H1 (cell line): Measurements from ENCODE around the gene KIF4A. TPM values are rescaled to one million over a fixed set of nuclear protein-coding genes. Genes with fewer than 3 reads are reported as not detected.

Experiments used
- CTCF ChIA-PET: fragments of 300-600 bp; sonication (Branson Sonifier 250); formaldehyde crosslinking; loops from one replicate; lab custom pipeline; 2021; ENCODE audit not compliant: partially characterized antibody; lab: Charles Lee
- POLR2A ChIA-PET: fragments of 300-600 bp; sonication (Branson Sonifier 250); formaldehyde crosslinking; loops from one replicate; lab custom pipeline; 2021; ENCODE audit warnings: inconsistent platforms; ENCODE audit not compliant: partially characterized antibody; lab: Charles Lee
- DNase-seq, 2 experiments: peaks; one replicate each; pipeline versions ENCODE4 v3.0.0 to v3.0.0-alpha.2; 2010 to 2022; ENCODE audit warnings: low spot score in 2 of 2, low read depth in 1 of 2, mixed read lengths in 1 of 2
- FAIRE-seq: peaks from 2 replicates; lab custom pipeline; 2011; peaks lifted over from hg19 to GRCh38; lab: Jason Lieb, UNC
- H2AFZ ChIP-seq: 2 replicates; pipeline ENCODE4 v1.8.1; 2012; ENCODE audit warnings: low read length, inconsistent platforms
- H2AK5ac ChIP-seq: 2 replicates; pipeline ENCODE4 v1.6.1; 2013; ENCODE audit warnings: low read depth, low read length
- H2BK120ac ChIP-seq: replicated peaks from 2 replicates; pipeline ENCODE3; 2013; ENCODE audit warnings: low read depth, low read length, inconsistent platforms
- H2BK12ac ChIP-seq: 2 replicates; pipeline ENCODE4 v1.6.1; 2013; ENCODE audit warnings: low read depth, low read length
- H2BK15ac ChIP-seq: 2 replicates; pipeline ENCODE4 v1.6.1; 2013; ENCODE audit warnings: low read length
- H2BK20ac ChIP-seq: 2 replicates; pipeline ENCODE4 v1.6.1; 2013; ENCODE audit warnings: low read length
- H2BK5ac ChIP-seq: 2 replicates; pipeline ENCODE4 v1.6.1; 2013; ENCODE audit warnings: low read depth, low read length
- H3K14ac ChIP-seq: 2 replicates; pipeline ENCODE4 v1.6.1; 2013; ENCODE audit warnings: inconsistent platforms; ENCODE audit not compliant: insufficient read length
- H3K18ac ChIP-seq: 2 replicates; pipeline ENCODE4 v1.6.1; 2013; ENCODE audit warnings: low read length; ENCODE audit errors: extremely low read depth
- H3K23ac ChIP-seq: 2 replicates; pipeline ENCODE4 v1.6.1; 2013; ENCODE audit warnings: inconsistent platforms; ENCODE audit not compliant: insufficient read length
- H3K23me2 ChIP-seq: 2 replicates; pipeline ENCODE4 v1.6.1; 2013; ENCODE audit warnings: low read depth, low read length
- H3K27ac ChIP-seq: 2 replicates; pipeline ENCODE4 v1.6.1; 2011; ENCODE audit warnings: low read depth, low read length, inconsistent platforms
- H3K27me3 ChIP-seq, 4 experiments: replicated peaks in 1 of 4; 1 replicate in 1 of 4; 2 replicates in 3 of 4; pipeline versions ENCODE4 v1.6.1 to v1.8.1; 2011 to 2013; ENCODE audit warnings: low read length in 3 of 4, mild to moderate bottlenecking in 3 of 4, inconsistent platforms in 2 of 4, mixed read lengths in 2 of 4, moderate library complexity in 1 of 4; ENCODE audit not compliant: control insufficient read depth in 3 of 4, insufficient read depth in 3 of 4; ENCODE audit errors: extremely low read depth in 1 of 4
- H3K36me3 ChIP-seq, 4 experiments: 2 replicates each; pipeline versions ENCODE4 v1.6.1 to v1.8.1; 2011 to 2013; ENCODE audit warnings: mild to moderate bottlenecking in 4 of 4, low read length in 3 of 4, moderate library complexity in 2 of 4, control low read depth in 1 of 4, inconsistent platforms in 1 of 4; ENCODE audit not compliant: insufficient read depth in 4 of 4, control insufficient read depth in 2 of 4
- H3K4ac ChIP-seq: replicated peaks from 2 replicates; pipeline ENCODE3; 2013; ENCODE audit warnings: low read length, low read depth, mixed read lengths, inconsistent platforms; ENCODE audit not compliant: insufficient read length
- H3K4me1 ChIP-seq, 4 experiments: replicated peaks in 1 of 4; 1 replicate in 1 of 4; 2 replicates in 3 of 4; pipeline versions ENCODE4 v1.6.1 to v1.8.1; 2011 to 2013; ENCODE audit warnings: low read length in 3 of 4, inconsistent platforms in 2 of 4, mixed read lengths in 1 of 4; ENCODE audit not compliant: insufficient read depth in 4 of 4, control insufficient read depth in 3 of 4
- H3K4me2 ChIP-seq, 2 experiments: 2 replicates each; pipeline versions ENCODE4 v1.6.1 to v1.8.1; 2011 to 2013; ENCODE audit warnings: low read depth in 2 of 2, low read length in 2 of 2, control low read depth in 1 of 2, inconsistent platforms in 1 of 2, mild to moderate bottlenecking in 1 of 2; ENCODE audit not compliant: insufficient read depth in 1 of 2
- H3K4me3 ChIP-seq, 4 experiments: fragments of 200-600, 300-600 bp in 1 of 4; sonication (generic), shearing (Covaris generic), sonication (Bioruptor Twin) in 1 of 4; 2 replicates each; pipeline versions ENCODE4 v1.5.1 to v1.8.1; 2011 to 2016; ENCODE audit warnings: low read length in 4 of 4, low read depth in 3 of 4, control low read depth in 2 of 4, inconsistent platforms in 2 of 4, mild to moderate bottlenecking in 2 of 4, mixed read lengths in 1 of 4, moderate library complexity in 1 of 4; ENCODE audit not compliant: insufficient read depth in 2 of 4; ENCODE audit errors: extremely low read depth in 1 of 4
- H3K56ac ChIP-seq: replicated peaks from 2 replicates; pipeline ENCODE3; 2013; ENCODE audit warnings: low read depth, mild to moderate bottlenecking, mixed read lengths, low read length, inconsistent platforms; ENCODE audit not compliant: insufficient read length
- H3K79me1 ChIP-seq: 2 replicates; pipeline ENCODE4 v1.6.1; 2013; ENCODE audit warnings: low read depth, low read length, control low read depth
- H3K79me2 ChIP-seq, 2 experiments: 2 replicates each; pipeline versions ENCODE4 v1.6.1 to v1.8.1; 2012 to 2013; ENCODE audit warnings: low read length in 2 of 2, mild to moderate bottlenecking in 2 of 2, inconsistent platforms in 1 of 2; ENCODE audit not compliant: insufficient read depth in 2 of 2, control insufficient read depth in 1 of 2
- H3K9ac ChIP-seq, 4 experiments: replicated peaks in 1 of 4; 1 replicate in 1 of 4; 2 replicates in 3 of 4; pipeline versions ENCODE4 v1.6.1 to v1.8.1; 2011 to 2013; ENCODE audit warnings: low read depth in 3 of 4, low read length in 3 of 4, control low read depth in 2 of 4, mild to moderate bottlenecking in 2 of 4, moderate library complexity in 2 of 4, inconsistent platforms in 1 of 4; ENCODE audit errors: extremely low read depth in 1 of 4
- H3K9me3 ChIP-seq, 2 experiments: 2 replicates each; pipeline versions ENCODE4 v1.6.1 to v1.8.1; 2012 to 2013; ENCODE audit warnings: mild to moderate bottlenecking in 2 of 2, moderate library complexity in 2 of 2, control low read depth in 1 of 2, inconsistent platforms in 1 of 2, low read depth in 1 of 2, low read length in 1 of 2, mixed read lengths in 1 of 2; ENCODE audit not compliant: insufficient read depth in 2 of 2
- H4K20me1 ChIP-seq, 2 experiments: replicated peaks in 1 of 2; 2 replicates each; pipeline versions ENCODE3 to v1.8.1; 2011 to 2013; ENCODE audit warnings: inconsistent platforms in 2 of 2, low read length in 2 of 2, mild to moderate bottlenecking in 1 of 2; ENCODE audit not compliant: insufficient read depth in 2 of 2, control insufficient read depth in 1 of 2
- H4K5ac ChIP-seq: 2 replicates; pipeline ENCODE4 v1.6.1; 2013; ENCODE audit warnings: low read length, low read depth, mixed read lengths, inconsistent platforms; ENCODE audit not compliant: insufficient read length
- H4K8ac ChIP-seq: 2 replicates; pipeline ENCODE4 v1.8.0; 2013; ENCODE audit warnings: mild to moderate bottlenecking, moderate library complexity, low read length, inconsistent platforms; ENCODE audit not compliant: insufficient read depth; ENCODE audit errors: extremely low read depth
- H4K91ac ChIP-seq: replicated peaks from 2 replicates; pipeline ENCODE3; 2013; ENCODE audit warnings: low read length, mixed read lengths, inconsistent platforms; ENCODE audit not compliant: insufficient read length
- CEBPB ChIP-seq: IDR thresholded peaks from 2 replicates; pipeline ENCODE4 v1.6.1; 2012; ENCODE audit warnings: low read depth, low read length
- CREB1 ChIP-seq: IDR thresholded peaks from 2 replicates; pipeline ENCODE4 v1.6.1; 2012; ENCODE audit warnings: inconsistent platforms
- CTBP2 ChIP-seq: IDR thresholded peaks from 2 replicates; pipeline ENCODE4 v1.7.0; 2011; ENCODE audit warnings: borderline replicate concordance, mild to moderate bottlenecking, moderate library complexity, mixed read lengths, low read length; ENCODE audit not compliant: insufficient read depth, insufficient read length
- EP300 ChIP-seq, 2 experiments: IDR thresholded peaks; 1 replicate in 1 of 2; 2 replicates in 1 of 2; pipeline ENCODE4 v1.6.1; 2011 to 2012; ENCODE audit warnings: low read depth in 2 of 2, low read length in 2 of 2, mild to moderate bottlenecking in 2 of 2, borderline replicate concordance in 1 of 2, inconsistent platforms in 1 of 2, moderate library complexity in 1 of 2
- FOSL1 ChIP-seq: IDR thresholded peaks from 2 replicates; pipeline ENCODE4 v1.6.1; 2011; ENCODE audit warnings: mild to moderate bottlenecking, low read depth, low read length, moderate library complexity; ENCODE audit not compliant: insufficient read depth
- JUND ChIP-seq: IDR thresholded peaks from 2 replicates; pipeline ENCODE4 v1.6.1; 2011; ENCODE audit warnings: mild to moderate bottlenecking, improper control_type of control experiment, low read length
- KDM4A ChIP-seq: IDR thresholded peaks from one replicate; pipeline ENCODE4 v1.7.1; 2012; ENCODE audit warnings: low read depth, mild to moderate bottlenecking, moderate library complexity, low read length, inconsistent platforms; ENCODE audit not compliant: severe bottlenecking
- KDM5A ChIP-seq: fragments of 200-600 bp; IDR thresholded peaks from 2 replicates; pipeline ENCODE4 v1.7.1; 2012; ENCODE audit warnings: mild to moderate bottlenecking, low read length, inconsistent platforms, mixed read lengths
- MAFK ChIP-seq: IDR thresholded peaks from 2 replicates; pipeline ENCODE4 v1.6.1; 2012; ENCODE audit warnings: low read depth, mild to moderate bottlenecking, improper control_type of control experiment, low read length
- NRF1 ChIP-seq: IDR thresholded peaks from 2 replicates; pipeline ENCODE4 v1.6.1; 2011; ENCODE audit warnings: mild to moderate bottlenecking, low read depth, low read length, improper control_type of control experiment
- PHF8 ChIP-seq: fragments of 200-600 bp; sonication (generic); conservative IDR thresholded peaks from 2 replicates; pipeline ENCODE4 v1.7.1; 2012; ENCODE audit warnings: low read depth, mild to moderate bottlenecking, inconsistent platforms, low read length, moderate library complexity
- RAD21 ChIP-seq, 2 experiments: IDR thresholded peaks in 1 of 2; conservative IDR thresholded peaks in 1 of 2; 2 replicates each; pipeline ENCODE4 v1.6.1; 2011; ENCODE audit warnings: low read depth in 2 of 2, low read length in 2 of 2, improper control_type of control experiment in 1 of 2, inconsistent platforms in 1 of 2, mild to moderate bottlenecking in 1 of 2, moderate library complexity in 1 of 2
- SP2 ChIP-seq: IDR thresholded peaks from 2 replicates; pipeline ENCODE4 v1.6.1; 2012; ENCODE audit warnings: mild to moderate bottlenecking, low read length, inconsistent platforms
- TAF7 ChIP-seq: optimal IDR thresholded peaks from 2 replicates; pipeline ENCODE3; 2011; ENCODE audit warnings: low read depth, mild to moderate bottlenecking, inconsistent platforms, low read length, moderate library complexity, borderline replicate concordance
- ZNF274 ChIP-seq: IDR thresholded peaks from 2 replicates; pipeline ENCODE4 v1.7.0; 2012; ENCODE audit warnings: low read length, borderline replicate concordance; ENCODE audit errors: extremely low read depth
- WGBS, 2 experiments: shearing (Covaris generic) in 1 of 2; methylation state at CpG; one replicate each; pipeline versions ENCODE4 v1.1.6 to v1.1.7; 2013 to 2015; ENCODE audit warnings: low lambda C conversion rate in 2 of 2, mixed read lengths in 2 of 2, inconsistent platforms in 1 of 2, low coverage in 1 of 2, missing lambda C conversion rate in 1 of 2; ENCODE audit not compliant: insufficient replicate concordance in 2 of 2, insufficient coverage in 1 of 2, insufficient read length in 1 of 2; ENCODE audit errors: extremely low coverage in 1 of 2, missing lambda C conversion rate in 1 of 2; 5-methylcytosine and 5-hydroxymethylcytosine counted together
- polyA plus RNA-seq, 7 experiments: library from polyadenylated mRNA; depleted of rRNA in 3 of 7; stranded (reverse) in 5 of 7; unstranded in 2 of 7; fragments of >200 nt in 5 of 7; fragments of 200-250 nt in 2 of 7; gene quantifications; 1 replicate in 5 of 7; 2 replicates in 1 of 7; 4 replicates in 1 of 7; pipeline versions ENCODE4 v1.2.1 to v1.2.3, GENCODE V29; 2011 to 2013; ENCODE audit warnings: missing spikeins in 2 of 7, mixed read lengths in 2 of 7
- total RNA-seq: library from RNA; stranded (reverse); fragmentation: NEBNext Ultra II Directional; extraction: Animal tissue kit (Norgen Biotek cat#: 25700); gene quantifications from 2 replicates; pipeline ENCODE4 v1.2.1, GENCODE V29; 2021

KIF4A gene
- total and polyA plus RNA-seq, 2 of the 8 experiments (the other 6 are each of a cell fraction or from before 2014, with no cell fraction given) = 10.9 to 35.7 TPM

- no peak overlapping the region for H3K23ac ChIP-seq
- no peaks in the 10 kb centered on the region for H3K23me2 ChIP-seq
- H3K79me1 ChIP-seq = no peaks in the 10 kb centered on the region
- H2AFZ ChIP-seq = no peak overlapping the region
- no peak overlapping the region for H3K27ac ChIP-seq
- FAIRE-seq = no peak
- no peaks in the 10 kb centered on the region for H3K9me3 ChIP-seq
- no peak overlapping the region for H3K4me3 ChIP-seq
- ChIA-PET POLR2A (no interaction called here), CTCF (interaction anchor here (0.7 kb wide), 1 partner anchor 200 kb away, joined by 3 read pairs; no protein-coding TSS in a partner anchor)
- H3K9ac ChIP-seq = no peak overlapping the region
- peaks cover 0 to 15% (median 7%) of the 10 kb centered on the region in 4 experiments; a peak in 4 of 8 replicates for H3K36me3 ChIP-seq
- no peaks in the 10 kb centered on the region for H3K79me2 ChIP-seq
- H3K4ac ChIP-seq = no peak overlapping the region
- H3K14ac ChIP-seq = no peak overlapping the region
- no peak overlapping the region for H3K4me2 ChIP-seq
- no peak overlapping the region for H4K8ac ChIP-seq
- no peaks in the 10 kb centered on the region for H3K27me3 ChIP-seq
- no peaks in the 10 kb centered on the region for H4K20me1 ChIP-seq
- no peak overlapping the region for H2BK120ac ChIP-seq
- no peak overlapping the region for H4K5ac ChIP-seq
- no peak overlapping the region for H2BK20ac ChIP-seq
- no peak overlapping the region for H2BK5ac ChIP-seq
- no peak overlapping the region for H3K56ac ChIP-seq
- no peak for DNase-seq
- no peak overlapping the region for H2BK12ac ChIP-seq
- WGBS, 2 experiments = 72% methylated on average over 2 of the region's 3 CpGs; no CpG with 5 or more reads in 1 of the 2 experiments
- H2AK5ac ChIP-seq = no peak overlapping the region
- H3K18ac ChIP-seq = no peak overlapping the region
- H4K91ac ChIP-seq = no peak overlapping the region
- no peak overlapping the region for H2BK15ac ChIP-seq
- H3K4me1 ChIP-seq = no peaks in the 10 kb centered on the region
- TF ChIP-seq MAFK (no peak), RAD21 (IDR thresholded peaks at IDR 0.05 in 1 of 2, conservative IDR thresholded peaks at IDR 0.05 in 1 of 2; ENCODE audit: low read depth in 2 of 2, low read length in 2 of 2) (no peak), JUND (no peak), ZNF274 (no peak), KDM4A (no peak), CREB1 (no peak), SP2 (no peak), FOSL1 (no peak), PHF8 (no peak), CTBP2 (no peak), EP300 (IDR thresholded peaks at IDR 0.05; ENCODE audit: borderline replicate concordance in 1 of 2, low read depth in 2 of 2, low read length in 2 of 2) (no peak), NRF1 (no peak), KDM5A (no peak), CEBPB (no peak), TAF7 (no peak)
These were observed 121.6 kb downstream of the KIF4A start for GRCh38 chrX:70411475-70411874.
